Thoracic aorta (tissue), 2 donors: ENCODE results near the gene KRTAP1-4. TPM values are rescaled to one million over a fixed set of nuclear protein-coding genes. Genes with fewer than 3 reads are reported as not detected.

Experiments used
- ATAC-seq: fragments of 150-250 bp; one replicate; pipeline ENCODE4 v1.8.0; 2017; ENCODE audit warnings: low read depth; ENCODE audit not compliant: insufficient number of reproducible peaks, low FRiP score
- DNase-seq: peaks from one replicate; pipeline ENCODE4 v3.0.0-alpha.2; 2020; ENCODE audit warnings: low spot score
- H3K27ac ChIP-seq, 2 donors: fragments of 200-600 bp; sonication (generic); 1 replicate in 1 of 2; 2 replicates in 1 of 2; pipeline ENCODE4 v1.5.1; 2016; ENCODE audit warnings: mild to moderate bottlenecking in 2 of 2, moderate library complexity in 2 of 2
- H3K27me3 ChIP-seq: fragments of 200-600 bp; sonication (generic); replicated peaks from 2 replicates; pipeline ENCODE4 v1.6.0; 2016; ENCODE audit warnings: mild to moderate bottlenecking; ENCODE audit not compliant: insufficient read depth
- H3K36me3 ChIP-seq: fragments of 200-600 bp; sonication (generic); one replicate; pipeline ENCODE4 v1.5.1; 2016
- H3K4me1 ChIP-seq, 2 donors: fragments of 200-600 bp; sonication (generic); 1 replicate in 1 of 2; 2 replicates in 1 of 2; pipeline versions ENCODE4 v1.5.1 to v1.6.0; 2016; ENCODE audit warnings: low read depth in 2 of 2, mild to moderate bottlenecking in 1 of 2; ENCODE audit not compliant: control insufficient read depth in 1 of 2
- H3K4me3 ChIP-seq: fragments of 200-600 bp; sonication (generic); 2 replicates; pipeline ENCODE4 v1.5.1; 2016; ENCODE audit warnings: mild to moderate bottlenecking
- H3K9me3 ChIP-seq: fragments of 200-600 bp; sonication (generic); 2 replicates; pipeline ENCODE4 v1.5.1; 2016
- CTCF ChIP-seq: fragments of 200-600 bp; sonication (generic); IDR thresholded peaks from one replicate; pipeline ENCODE4 v1.5.1; 2019; ENCODE audit warnings: antibody characterized with exemption
- total RNA-seq, 2 donors: library from RNA; depleted of rRNA; stranded (reverse); fragments of >200 nt; gene quantifications; one replicate each; pipeline versions ENCODE4 v1.1.0 to v1.2.3, GENCODE V29; 2016

The KRTAP1-4 gene
- total RNA-seq, 2 donors from 2014 or later: not detected

GRCh38 chr17:40980596-40980995 is 49.4 kb downstream of the KRTAP1-4 start:
- TF ChIP-seq CTCF: no peak
- Histone ChIP-seq H3K27me3 (no peaks in the 10 kb centered on the region), H3K27ac (no peak overlapping the region), H3K4me3 (no peak overlapping the region), H3K9me3 (no peaks in the 10 kb centered on the region), H3K36me3 (no peaks in the 10 kb centered on the region), H3K4me1 (peaks cover 0 to 3% of the 10 kb centered on the region in 2 donors)
- ATAC-seq (no peak), DNase-seq (no peak)

DNA sequence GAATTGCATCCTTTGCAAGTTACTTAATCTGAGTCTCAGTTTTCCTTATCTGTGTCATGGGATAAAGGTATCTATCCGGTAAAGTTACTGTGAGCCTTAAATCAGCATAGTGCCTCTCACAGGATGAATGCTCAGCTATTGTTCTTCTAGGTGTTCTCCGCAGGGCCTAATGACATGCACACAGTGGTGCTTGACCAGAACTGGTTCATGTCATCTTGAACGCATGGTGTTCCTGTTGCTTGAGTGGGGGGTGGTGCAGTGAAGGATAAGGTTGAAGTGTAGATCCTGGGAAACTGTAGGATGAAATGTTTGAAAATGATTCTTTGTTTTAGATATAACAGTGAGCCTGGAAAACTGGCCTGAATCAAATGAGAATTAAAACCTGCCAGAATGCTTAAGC is 49.9 kb downstream of the KRTAP1-4 start:
- peaks cover 0 to 3% of the 10 kb centered on the region in 2 donors for H3K4me1 ChIP-seq
- TF ChIP-seq CTCF: no peak
- H3K36me3 ChIP-seq: no peaks in the 10 kb centered on the region
- H3K9me3 ChIP-seq: no peaks in the 10 kb centered on the region
- ATAC-seq (no peak), DNase-seq (no peak)
- no peak overlapping the region for H3K4me3 ChIP-seq
- no peaks in the 10 kb centered on the region for H3K27me3 ChIP-seq
- H3K27ac ChIP-seq: no peak overlapping the region

Other genes starting within 250 kb of the KRTAP1-4 start
- gene KRT27, start 247.6 kb downstream of the KRTAP1-4 start, total RNA-seq: not detected
- not detected for gene KRT28, start 230.2 kb downstream of the KRTAP1-4 start, total RNA-seq
- 10 to 100 TPM in 1 of 2 donors, 1 to 10 TPM in 1; 2.3 to 13.5 TPM for gene KRT10, start 207.6 kb downstream of the KRTAP1-4 start, total RNA-seq
- gene KRT12, start 163.0 kb downstream of the KRTAP1-4 start, total RNA-seq: not detected
- 1 to 10 TPM in 1 of 2 donors, not detected in 1; 1.8 TPM for gene KRT20, start 145.0 kb downstream of the KRTAP1-4 start, total RNA-seq
- under 1 TPM in 1 of 2 donors, not detected in 1; 0.54 TPM for gene KRT23, start 92.5 kb downstream of the KRTAP1-4 start, total RNA-seq
- gene KRT39, start 63.2 kb downstream of the KRTAP1-4 start, total RNA-seq: not detected
- gene KRT40, start 45.9 kb downstream of the KRTAP1-4 start, total RNA-seq: not detected
- gene KRTAP3-3, start 36.0 kb downstream of the KRTAP1-4 start, total RNA-seq: not detected
- gene KRTAP3-2, start 30.3 kb downstream of the KRTAP1-4 start, total RNA-seq: not detected
- gene KRTAP3-1, start 21.1 kb downstream of the KRTAP1-4 start, total RNA-seq: not detected
- not detected for gene KRTAP1-5, start 3.0 kb downstream of the KRTAP1-4 start, total RNA-seq
- not detected for gene KRTAP1-3, start 4.7 kb upstream of the KRTAP1-4 start, total RNA-seq
- not detected for gene KRTAP1-1, start 11.3 kb upstream of the KRTAP1-4 start, total RNA-seq
- gene KRTAP2-1, start 17.1 kb upstream of the KRTAP1-4 start, total RNA-seq: not detected
- gene KRTAP2-2, start 25.0 kb upstream of the KRTAP1-4 start, total RNA-seq: not detected
- not detected for gene KRTAP2-3, start 29.9 kb upstream of the KRTAP1-4 start, total RNA-seq
- gene KRTAP2-4, start 35.7 kb upstream of the KRTAP1-4 start, total RNA-seq: not detected
- not detected for gene KRTAP4-7, start 54.0 kb upstream of the KRTAP1-4 start, total RNA-seq
- gene KRTAP4-8, start 67.9 kb upstream of the KRTAP1-4 start, total RNA-seq: not detected
- not detected for gene KRTAP4-16, start 72.0 kb upstream of the KRTAP1-4 start, total RNA-seq
- not detected for gene KRTAP4-9, start 75.2 kb upstream of the KRTAP1-4 start, total RNA-seq
- gene KRTAP4-11, start 88.2 kb upstream of the KRTAP1-4 start, total RNA-seq: not detected
- gene KRTAP4-12, start 94.0 kb upstream of the KRTAP1-4 start, total RNA-seq: not detected
- not detected for gene KRTAP4-6, start 110.3 kb upstream of the KRTAP1-4 start, total RNA-seq
- gene KRTAP4-5, start 119.6 kb upstream of the KRTAP1-4 start, total RNA-seq: not detected
- not detected for gene KRTAP4-4, start 130.6 kb upstream of the KRTAP1-4 start, total RNA-seq
- gene KRTAP4-3, start 138.0 kb upstream of the KRTAP1-4 start, total RNA-seq: not detected
- not detected for gene KRTAP4-2, start 148.0 kb upstream of the KRTAP1-4 start, total RNA-seq
- not detected for gene KRTAP4-1, start 154.7 kb upstream of the KRTAP1-4 start, total RNA-seq
- not detected for gene KRTAP9-1, start 159.7 kb upstream of the KRTAP1-4 start, total RNA-seq
- gene KRTAP9-2, start 196.5 kb upstream of the KRTAP1-4 start, total RNA-seq: not detected
- not detected for gene KRTAP9-3, start 202.3 kb upstream of the KRTAP1-4 start, total RNA-seq
- not detected for gene KRTAP9-8, start 207.8 kb upstream of the KRTAP1-4 start, total RNA-seq
- not detected for gene KRTAP9-4, start 219.5 kb upstream of the KRTAP1-4 start, total RNA-seq
- not detected for gene KRTAP9-9, start 225.2 kb upstream of the KRTAP1-4 start, total RNA-seq
- not detected for gene KRTAP9-6, start 235.2 kb upstream of the KRTAP1-4 start, total RNA-seq
- gene KRTAP9-7, start 245.5 kb upstream of the KRTAP1-4 start, total RNA-seq: not detected